ENCODE measurements around the gene PPP6R3.
A peak's percentile ranks its signal among the peaks of the same experiment; 100 is the strongest.

The PPP6R3 gene

DNA sequence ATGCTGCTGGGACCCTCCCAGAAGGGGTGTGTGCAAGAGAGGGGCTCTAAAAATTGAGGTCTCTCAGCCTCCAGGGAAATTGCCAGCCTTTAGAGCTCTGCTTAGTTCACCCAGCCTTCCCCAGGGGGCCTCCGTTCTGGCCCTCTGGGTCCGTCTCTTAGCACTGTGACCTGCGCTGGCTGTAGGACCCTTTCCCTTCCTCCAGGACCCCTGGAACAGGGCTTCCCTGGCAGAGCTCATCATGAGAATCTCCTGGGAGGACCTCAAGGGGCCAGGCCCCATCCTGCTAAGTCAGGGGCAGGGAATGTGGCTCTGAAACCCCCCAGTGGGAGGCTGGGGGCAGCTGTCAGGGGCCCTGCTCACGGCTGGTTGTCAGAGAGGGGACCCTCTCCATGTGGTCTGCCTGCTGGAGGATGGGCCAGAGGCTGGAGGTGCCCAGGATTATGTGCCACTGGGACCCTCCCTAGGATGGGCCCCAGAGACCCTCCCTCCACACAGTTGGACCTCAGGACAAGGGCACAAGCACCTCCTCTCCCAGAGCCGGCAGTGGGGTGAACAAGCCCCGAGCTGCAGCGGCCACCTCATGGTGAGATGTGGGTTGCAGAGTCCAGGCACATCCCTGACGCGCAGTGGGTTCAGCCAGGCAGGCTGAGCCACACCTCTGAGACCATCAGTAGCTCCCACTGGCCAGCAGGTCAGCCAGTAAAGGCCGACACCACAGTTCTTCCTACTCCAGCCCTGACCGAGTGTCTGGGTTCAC is 196.6 kb downstream of the PPP6R3 start:
- no peak for DNase-seq

DNA sequence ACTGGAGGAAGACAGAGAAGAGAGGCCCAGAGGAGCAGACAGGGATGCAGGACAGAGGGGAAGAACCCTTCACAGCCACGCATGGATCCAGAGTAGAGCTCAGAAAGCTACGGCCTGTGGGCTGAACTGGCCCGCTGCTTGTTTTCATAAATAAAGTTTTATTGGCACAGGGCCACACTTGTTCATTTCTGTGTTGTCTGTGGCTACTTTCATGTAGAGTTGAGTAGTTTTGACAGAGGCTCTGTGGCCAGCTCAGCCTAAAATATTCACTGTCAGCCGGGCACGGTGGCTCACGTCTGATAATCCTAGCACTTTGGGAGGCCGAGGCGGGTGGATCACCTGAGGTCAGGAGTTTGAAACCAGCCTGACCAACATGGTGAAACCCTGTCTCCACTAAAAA is 197.5 kb downstream of the PPP6R3 start:
- DNase-seq, result no peak

- peak; percentile 39 for DNase-seq
Measured at GRCh38 chr11:68658661-68659060, 198.1 kb downstream of the PPP6R3 start.

DNA sequence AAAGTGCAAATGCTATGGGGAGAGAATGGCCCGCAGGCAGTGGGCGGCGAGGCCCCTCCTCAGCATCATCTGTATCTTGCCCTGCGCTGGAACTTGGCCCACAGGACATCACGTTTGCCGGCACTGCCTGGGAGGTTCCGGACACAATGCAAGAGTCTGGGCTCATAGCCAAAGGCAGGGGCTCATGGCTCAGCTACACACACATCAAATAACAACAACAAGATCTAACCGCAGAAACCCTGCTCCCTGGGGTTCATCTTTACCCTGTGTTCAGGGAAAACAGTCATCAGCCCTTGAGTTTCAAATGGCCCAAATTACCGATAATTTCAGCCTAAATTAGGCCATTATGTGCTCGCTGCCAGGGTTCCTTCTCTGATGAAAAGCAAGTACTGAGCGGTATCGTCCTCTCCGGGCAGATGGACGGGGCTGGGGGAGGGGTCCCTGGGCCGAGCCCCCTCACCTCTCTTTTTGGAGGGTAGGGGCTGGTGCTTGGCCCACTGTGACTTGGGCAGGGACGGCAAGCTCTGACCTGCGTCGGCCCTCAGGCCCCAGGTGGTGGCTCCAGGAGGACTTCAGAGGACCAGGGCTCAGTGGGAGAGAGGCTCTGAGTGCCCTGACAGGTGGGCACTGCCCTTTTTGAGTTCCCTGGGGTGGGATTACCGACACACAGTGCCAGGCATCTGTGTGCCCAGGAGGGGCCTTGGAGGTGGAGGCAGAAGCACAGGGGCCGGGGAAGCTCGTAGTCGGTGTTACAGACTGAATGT is 198.8 kb downstream of the PPP6R3 start:
- peak; percentile 98 for DNase-seq

DNA sequence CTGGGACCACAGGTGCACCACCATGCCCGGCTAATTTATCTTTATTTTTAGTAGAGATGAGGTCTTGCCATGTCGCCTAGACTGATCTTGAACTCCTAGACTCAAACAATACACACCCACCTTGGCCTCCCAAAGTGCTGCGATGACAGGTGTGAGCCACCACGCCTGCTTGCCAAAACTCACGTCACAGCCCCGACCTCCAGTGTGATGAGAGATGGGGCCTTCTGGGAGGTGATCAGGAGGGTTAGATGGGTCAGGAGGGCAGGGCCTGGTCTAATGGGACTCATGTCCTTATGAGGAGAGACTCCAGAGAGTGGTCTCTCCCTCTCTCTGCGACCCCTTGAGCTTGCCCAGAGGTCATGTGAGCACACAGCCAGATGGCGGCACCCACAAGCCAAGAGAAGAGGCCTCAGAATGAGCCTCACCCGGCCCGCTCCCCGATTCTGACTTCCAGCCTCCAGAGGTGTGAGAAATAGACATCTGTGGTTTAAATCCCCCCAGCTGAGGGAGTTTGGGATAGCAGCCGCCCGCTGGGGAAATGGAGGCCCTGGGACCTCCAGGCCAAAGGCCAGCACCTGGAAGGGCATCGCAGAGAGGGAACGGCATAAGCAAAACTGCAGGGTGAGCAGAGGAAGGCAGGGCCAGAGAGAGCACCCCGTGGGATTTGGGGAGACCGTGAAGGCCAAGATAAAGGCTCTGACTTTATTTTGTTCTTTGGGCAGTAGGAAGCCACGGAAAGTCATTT is 199.7 kb downstream of the PPP6R3 start:
- no peak for DNase-seq

DNA sequence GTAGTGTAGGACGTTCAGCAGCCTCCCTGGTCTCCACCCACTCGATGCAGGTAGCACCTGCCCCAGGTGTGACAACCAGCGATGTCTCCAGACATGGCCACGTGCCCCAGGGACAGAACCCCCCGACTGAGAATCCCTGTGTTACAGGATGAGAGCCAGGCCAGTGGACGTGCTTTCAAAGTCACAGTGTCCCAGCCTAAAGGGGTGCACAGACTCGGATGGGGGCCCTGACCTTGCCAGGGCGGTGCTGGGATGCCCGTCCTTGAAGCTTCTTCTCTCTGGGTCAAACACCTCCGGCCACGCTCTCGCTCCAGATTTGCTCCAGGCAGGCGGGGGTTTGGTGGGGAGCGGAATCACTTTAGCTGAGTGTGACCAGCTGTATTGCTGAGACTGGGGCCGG is 200.5 kb downstream of the PPP6R3 start:
- no peak for DNase-seq

- no peak for DNase-seq
Measured at GRCh38 chr11:68661697-68662603, 201.4 kb downstream of the PPP6R3 start.

GRCh38 chr11:68663482-68664010 is 203.0 kb downstream of the PPP6R3 start:
- DNase-seq, result no peak

- DNase-seq, result no peak
Measured at GRCh38 chr11:68664141-68664540, 203.6 kb downstream of the PPP6R3 start.

GRCh38 chr11:68664906-68665305 is 204.4 kb downstream of the PPP6R3 start:
- no peak for DNase-seq

Data from NCI-H69 (cell line).